Neural progenitor cell (in vitro differentiated cells): ENCODE data around the gene NINJ2. TPM values are rescaled to one million over a fixed set of nuclear protein-coding genes. Genes with fewer than 3 reads are reported as not detected.
A peak's percentile ranks its signal among the peaks of the same experiment; 100 is the strongest.

Source experiments
- DNase-seq: peaks from one replicate; pipeline ENCODE4 v3.0.0-alpha.2; 2016; ENCODE audit warnings: low spot score
- H2AFZ ChIP-seq: fragments of 200-600 bp; sonication (generic); replicated peaks from 2 replicates; pipeline ENCODE4 v1.6.1; 2016; ENCODE audit warnings: antibody characterized with exemption
- H3F3A ChIP-seq: fragments of 200-600 bp; sonication (generic); 2 replicates; pipeline ENCODE4 v1.6.1; 2016; ENCODE audit warnings: antibody characterized with exemption, low read depth
- H3K27ac ChIP-seq: fragments of 200-600 bp; sonication (generic); 2 replicates; pipeline ENCODE4 v1.5.1; 2016; ENCODE audit warnings: mild to moderate bottlenecking
- H3K27me3 ChIP-seq: fragments of 200-600 bp; sonication (generic); 2 replicates; pipeline ENCODE4 v1.6.1; 2016; ENCODE audit warnings: mild to moderate bottlenecking, moderate library complexity
- H3K36me3 ChIP-seq: fragments of 200-600 bp; sonication (generic); 2 replicates; pipeline ENCODE4 v1.5.1; 2016
- H3K4me1 ChIP-seq: fragments of 200-600 bp; sonication (generic); 2 replicates; pipeline ENCODE4 v1.6.1; 2016; ENCODE audit warnings: mixed run types
- H3K4me2 ChIP-seq: fragments of 200-600 bp; sonication (generic); 2 replicates; pipeline ENCODE4 v1.6.1; 2016
- H3K4me3 ChIP-seq: fragments of 200-600 bp; sonication (generic); 2 replicates; pipeline ENCODE4 v1.5.1; 2016
- H3K79me2 ChIP-seq: fragments of 200-600 bp; sonication (generic); 2 replicates; pipeline ENCODE4 v1.6.1; 2016; ENCODE audit warnings: low read depth
- H3K9ac ChIP-seq: fragments of 200-600 bp; sonication (generic); 2 replicates; pipeline ENCODE4 v1.6.1; 2016
- H3K9me3 ChIP-seq: fragments of 200-600 bp; sonication (generic); 2 replicates; pipeline ENCODE4 v1.5.1; 2016; ENCODE audit warnings: low read depth
- H4K20me1 ChIP-seq: fragments of 200-600 bp; sonication (generic); 2 replicates; pipeline ENCODE4 v1.6.1; 2016; ENCODE audit warnings: low read depth
- H3K27ac Mint-ChIP-seq: 3 replicates; pipeline ENCODE4 v1.8.0; 2021; ENCODE audit warnings: mixed read lengths
- H3K27me3 Mint-ChIP-seq: 2 replicates; pipeline ENCODE4 v1.8.0; 2022; ENCODE audit warnings: low read depth, mild to moderate bottlenecking, inconsistent platforms, moderate library complexity, mixed read lengths; ENCODE audit not compliant: insufficient read depth
- H3K36me3 Mint-ChIP-seq: 3 replicates; pipeline ENCODE4 v1.8.0; 2021; ENCODE audit warnings: mixed read lengths
- H3K4me1 Mint-ChIP-seq: 3 replicates; pipeline ENCODE4 v1.8.0; 2021; ENCODE audit warnings: mixed read lengths
- H3K4me3 Mint-ChIP-seq: 3 replicates; pipeline ENCODE4 v1.8.0; 2021; ENCODE audit warnings: mild to moderate bottlenecking, moderate library complexity, mixed read lengths
- H3K9me3 Mint-ChIP-seq: 3 replicates; pipeline ENCODE4 v1.8.0; 2020; ENCODE audit warnings: mixed read lengths
- EZH2 ChIP-seq: fragments of 200-600 bp; sonication (generic); IDR thresholded peaks from 2 replicates; pipeline ENCODE4 v1.6.1; 2017; ENCODE audit warnings: antibody characterized with exemption, mild to moderate bottlenecking, moderate library complexity
- EZH2phosphoT487 ChIP-seq: fragments of 200-600 bp; sonication (generic); IDR thresholded peaks from 2 replicates; pipeline ENCODE4 v1.6.1; 2017; ENCODE audit warnings: antibody characterized with exemption
- total RNA-seq: library from RNA; depleted of rRNA; stranded (reverse); fragments of >200 nt; gene quantifications from 2 replicates; pipeline ENCODE4 v1.2.3, GENCODE V29; 2015; ENCODE audit warnings: low replicate concordance
- TF ChIP-seq, protein P1 (sequence below): fragments of 200-600 bp; sonication (generic); IDR thresholded peaks from 2 replicates; pipeline ENCODE4 v1.5.1; 2017; ENCODE audit warnings: antibody characterized with exemption, mild to moderate bottlenecking

Gene NINJ2
- total RNA-seq, 1 donor from 2014 or later: not detected

GRCh38 chr12:575948-576614 lies 87.2 kb downstream of the NINJ2 start:
- Histone ChIP-seq H3K4me2 (no peak overlapping the region), H3K27me3 (peaks cover 12% of the 10 kb centered on the region), H3K27ac (no peak overlapping the region), H3F3A (peaks cover 55% of the 10 kb centered on the region), H3K9me3 (no peaks in the 10 kb centered on the region), H3K9ac (no peak overlapping the region), H2AFZ (peak overlapping the region; percentile 86), H3K79me2 (no peaks in the 10 kb centered on the region), H4K20me1 (no peaks in the 10 kb centered on the region), H3K4me3 (no peak overlapping the region), H3K36me3 (no peaks in the 10 kb centered on the region), H3K4me1 (peaks cover 45% of the 10 kb centered on the region)
- Mint-ChIP-seq H3K4me3 (no peak overlapping the region), H3K27me3 (peaks cover 22% of the 10 kb centered on the region), H3K36me3 (peaks cover 2% of the 10 kb centered on the region), H3K27ac (no peak overlapping the region), H3K9me3 (peaks cover 4% of the 10 kb centered on the region), H3K4me1 (peaks cover 41% of the 10 kb centered on the region)
- DNase-seq: peak; percentile 83
- TF ChIP-seq, protein P1, sequence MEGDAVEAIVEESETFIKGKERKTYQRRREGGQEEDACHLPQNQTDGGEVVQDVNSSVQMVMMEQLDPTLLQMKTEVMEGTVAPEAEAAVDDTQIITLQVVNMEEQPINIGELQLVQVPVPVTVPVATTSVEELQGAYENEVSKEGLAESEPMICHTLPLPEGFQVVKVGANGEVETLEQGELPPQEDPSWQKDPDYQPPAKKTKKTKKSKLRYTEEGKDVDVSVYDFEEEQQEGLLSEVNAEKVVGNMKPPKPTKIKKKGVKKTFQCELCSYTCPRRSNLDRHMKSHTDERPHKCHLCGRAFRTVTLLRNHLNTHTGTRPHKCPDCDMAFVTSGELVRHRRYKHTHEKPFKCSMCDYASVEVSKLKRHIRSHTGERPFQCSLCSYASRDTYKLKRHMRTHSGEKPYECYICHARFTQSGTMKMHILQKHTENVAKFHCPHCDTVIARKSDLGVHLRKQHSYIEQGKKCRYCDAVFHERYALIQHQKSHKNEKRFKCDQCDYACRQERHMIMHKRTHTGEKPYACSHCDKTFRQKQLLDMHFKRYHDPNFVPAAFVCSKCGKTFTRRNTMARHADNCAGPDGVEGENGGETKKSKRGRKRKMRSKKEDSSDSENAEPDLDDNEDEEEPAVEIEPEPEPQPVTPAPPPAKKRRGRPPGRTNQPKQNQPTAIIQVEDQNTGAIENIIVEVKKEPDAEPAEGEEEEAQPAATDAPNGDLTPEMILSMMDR: peak; percentile 97
- TF ChIP-seq EZH2: no peak

DNA sequence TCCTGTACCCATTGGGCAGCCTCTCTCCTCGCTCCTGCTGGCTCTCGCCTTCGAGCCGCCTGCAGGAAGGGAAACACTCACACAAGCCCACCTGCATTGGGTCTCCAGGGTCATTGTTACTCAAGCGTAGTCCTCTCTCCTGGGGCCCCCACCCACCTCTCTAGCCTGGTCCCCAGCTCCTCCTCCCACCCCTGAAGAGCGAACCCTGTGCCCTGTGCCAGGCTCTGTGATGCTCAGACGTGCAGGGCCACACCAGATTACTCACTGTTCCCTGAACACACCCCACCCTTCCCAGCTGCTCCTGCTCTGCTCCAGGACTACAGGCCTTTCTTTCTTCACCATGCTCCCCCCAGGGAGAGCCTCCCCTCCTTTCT lies 88.1 kb downstream of the NINJ2 start:
- H3F3A ChIP-seq: peaks cover 54% of the 10 kb centered on the region
- H3K9me3 ChIP-seq: no peaks in the 10 kb centered on the region
- no peak overlapping the region for H2AFZ ChIP-seq
- no peak for DNase-seq
- TF ChIP-seq, protein P1: no peak
- TF ChIP-seq EZH2: no peak
- TF ChIP-seq EZH2phosphoT487: no peak
- peaks cover 12% of the 10 kb centered on the region for H3K27me3 ChIP-seq
- no peaks in the 10 kb centered on the region for H4K20me1 ChIP-seq
- H3K79me2 ChIP-seq: no peaks in the 10 kb centered on the region
- no peak overlapping the region for H3K4me2 ChIP-seq
- H3K27ac ChIP-seq: no peak overlapping the region
- no peak overlapping the region for H3K27ac Mint-ChIP-seq
- H3K4me3 ChIP-seq: no peak overlapping the region
- no peaks in the 10 kb centered on the region for H3K36me3 ChIP-seq
- H3K36me3 Mint-ChIP-seq: peaks cover 2% of the 10 kb centered on the region
- no peak overlapping the region for H3K9ac ChIP-seq
- H3K4me1 Mint-ChIP-seq: peaks cover 39% of the 10 kb centered on the region
- peaks cover 4% of the 10 kb centered on the region for H3K9me3 Mint-ChIP-seq
- peaks cover 51% of the 10 kb centered on the region for H3K4me1 ChIP-seq
- H3K4me3 Mint-ChIP-seq: no peak overlapping the region
- peaks cover 19% of the 10 kb centered on the region for H3K27me3 Mint-ChIP-seq

DNA sequence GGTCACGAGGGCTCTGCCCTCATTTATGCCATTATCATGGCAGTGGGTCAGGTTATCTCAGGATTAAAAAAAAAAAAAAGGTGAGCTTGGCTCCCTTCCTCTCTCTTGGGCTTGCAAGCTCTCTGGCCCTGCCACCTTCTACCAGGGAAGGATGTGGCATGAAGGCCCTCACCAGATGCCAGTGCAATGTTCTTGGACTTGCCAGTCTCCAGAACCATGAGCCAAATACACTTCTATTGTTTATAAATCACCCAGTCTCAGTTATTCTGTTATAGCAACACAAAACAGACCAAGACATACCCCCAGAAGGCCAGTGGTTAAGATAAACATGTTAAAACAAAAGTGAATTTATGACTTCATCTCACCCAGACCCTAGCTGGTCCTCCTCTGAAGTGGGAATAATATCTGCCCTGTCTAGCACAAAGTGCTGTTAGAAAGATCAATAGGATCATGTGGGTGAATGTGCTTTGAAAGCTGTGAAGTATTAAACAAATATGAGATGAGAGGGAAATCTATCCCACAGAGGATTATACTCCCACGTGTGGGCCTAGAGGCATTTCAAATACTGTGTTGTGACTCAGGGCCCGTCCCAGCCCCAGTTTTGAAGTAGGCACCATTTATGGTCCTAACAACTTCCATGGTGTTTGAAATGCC lies 88.6 kb downstream of the NINJ2 start:
- TF ChIP-seq EZH2 (no peak), EZH2phosphoT487 (no peak)
- TF ChIP-seq, protein P1: no peak
- Histone ChIP-seq H3K4me1 (peaks cover 48% of the 10 kb centered on the region), H3K9ac (no peak overlapping the region), H3K27ac (no peak overlapping the region), H3K9me3 (no peaks in the 10 kb centered on the region), H2AFZ (no peak overlapping the region), H4K20me1 (no peaks in the 10 kb centered on the region), H3K36me3 (no peaks in the 10 kb centered on the region), H3F3A (peaks cover 49% of the 10 kb centered on the region), H3K79me2 (no peaks in the 10 kb centered on the region), H3K4me2 (no peak overlapping the region), H3K4me3 (no peak overlapping the region), H3K27me3 (peaks cover 12% of the 10 kb centered on the region)
- Mint-ChIP-seq H3K36me3 (peaks cover 2% of the 10 kb centered on the region), H3K27ac (peak overlapping the region; percentile 78), H3K4me3 (no peak overlapping the region), H3K27me3 (peaks cover 19% of the 10 kb centered on the region), H3K9me3 (peaks cover 4% of the 10 kb centered on the region), H3K4me1 (peaks cover 33% of the 10 kb centered on the region)
- DNase-seq: no peak
